ENCODE results near the gene RAX2. TPM values are rescaled to one million over a fixed set of nuclear protein-coding genes. Genes with fewer than 3 reads are reported as not detected.

The RAX2 gene
- total RNA-seq, result not detected
- long read RNA-seq, donor 1, result 0 reads
- long read RNA-seq, donor 2, result 0 reads

- Histone ChIP-seq H3K9me3 (no peaks in the 10 kb centered on the region), H3K4me1 (ENCODE audit: low read depth) (no peaks in the 10 kb centered on the region), H3K36me3 (ENCODE audit: low read depth) (peaks cover 4% of the 10 kb centered on the region), H3K4me3 (no peak within 1 kb of the TSS)
- ATAC-seq, result no peak
- intact Hi-C loops (cut with DNase I, micrococcal nuclease), result no loop called here
- TF ChIP-seq CTCF (IDR thresholded peaks at IDR 0.05), result no peak
- no peak for DNase-seq
Observed at GRCh38 chr19:3771906-3772455, at the start of gene RAX2. Gene RAX2, minus strand, starts transcription at chr19:3772228. Its CDS starts 486 bp downstream, at chr19:3771742.

- H3K4me1 ChIP-seq (ENCODE audit: low read depth), result no peaks in the 10 kb centered on the region
- H3K36me3 ChIP-seq (ENCODE audit: low read depth), result no peaks in the 10 kb centered on the region
- DNase-seq, result no peak
- TF ChIP-seq CTCF (IDR thresholded peaks at IDR 0.05), result no peak
- no peak overlapping the region for H3K4me3 ChIP-seq
- H3K9me3 ChIP-seq, result no peaks in the 10 kb centered on the region
- intact Hi-C loops (cut with DNase I, micrococcal nuclease), result no loop called here
- no peak for ATAC-seq
Observed at GRCh38 chr19:3821156-3821555, 49.1 kb upstream of the RAX2 start.

DNA sequence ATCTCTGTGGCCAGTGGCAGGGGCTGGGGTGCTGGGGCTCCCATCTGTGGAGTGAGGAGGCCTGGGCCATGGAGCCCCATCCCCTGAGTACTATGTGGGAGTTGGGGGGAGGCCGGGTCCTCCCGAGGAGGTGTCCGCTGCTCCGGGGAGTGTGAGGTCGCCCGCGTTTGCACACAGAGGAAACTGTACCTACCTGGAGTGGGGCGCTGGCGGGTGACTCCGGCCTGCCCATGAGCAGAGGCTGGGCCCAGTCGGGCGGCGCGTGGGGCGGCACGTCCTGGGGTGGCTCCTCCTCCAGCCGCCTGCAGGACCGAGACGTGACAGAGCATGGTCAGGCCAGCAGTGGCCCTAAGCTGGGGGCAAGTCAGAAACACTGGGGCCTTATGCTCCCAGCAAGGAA, 48.0 kb upstream of the RAX2 start:
- TF ChIP-seq CTCF (IDR thresholded peaks at IDR 0.05), result no peak
- Histone ChIP-seq H3K4me1 (ENCODE audit: low read depth) (no peaks in the 10 kb centered on the region), H3K36me3 (ENCODE audit: low read depth) (no peaks in the 10 kb centered on the region), H3K9me3 (no peaks in the 10 kb centered on the region), H3K4me3 (no peak overlapping the region)
- intact Hi-C loops (cut with DNase I, micrococcal nuclease), result no loop called here
- no peak for DNase-seq
- ATAC-seq, result no peak

DNA sequence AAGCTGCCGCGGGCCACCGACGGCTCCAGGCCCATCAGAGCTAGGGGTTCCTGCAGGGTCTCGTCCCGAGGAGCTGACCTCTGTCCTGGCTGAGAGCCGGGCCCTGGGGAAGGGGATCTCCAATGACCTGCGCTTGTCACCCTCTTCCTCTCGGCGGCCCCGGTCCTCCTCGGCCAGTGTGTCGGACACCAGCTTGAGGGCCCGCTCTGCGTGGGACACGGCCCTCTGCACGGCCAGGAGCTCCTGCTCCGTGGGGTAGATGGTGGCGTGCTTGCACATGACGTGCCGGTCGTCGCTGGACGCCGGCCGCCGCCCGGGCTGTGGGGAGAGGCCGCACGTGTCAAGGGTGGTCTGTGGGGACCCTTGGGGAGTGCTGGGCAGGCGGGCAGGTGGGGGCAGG, 46.9 kb upstream of the RAX2 start:
- Histone ChIP-seq H3K9me3 (no peaks in the 10 kb centered on the region), H3K4me3 (no peak overlapping the region), H3K4me1 (ENCODE audit: low read depth) (no peaks in the 10 kb centered on the region), H3K36me3 (ENCODE audit: low read depth) (no peaks in the 10 kb centered on the region)
- no peak for TF ChIP-seq CTCF (IDR thresholded peaks at IDR 0.05)
- intact Hi-C loops (cut with DNase I, micrococcal nuclease), result no loop called here
- DNase-seq (no peak), ATAC-seq (no peak)

DNA sequence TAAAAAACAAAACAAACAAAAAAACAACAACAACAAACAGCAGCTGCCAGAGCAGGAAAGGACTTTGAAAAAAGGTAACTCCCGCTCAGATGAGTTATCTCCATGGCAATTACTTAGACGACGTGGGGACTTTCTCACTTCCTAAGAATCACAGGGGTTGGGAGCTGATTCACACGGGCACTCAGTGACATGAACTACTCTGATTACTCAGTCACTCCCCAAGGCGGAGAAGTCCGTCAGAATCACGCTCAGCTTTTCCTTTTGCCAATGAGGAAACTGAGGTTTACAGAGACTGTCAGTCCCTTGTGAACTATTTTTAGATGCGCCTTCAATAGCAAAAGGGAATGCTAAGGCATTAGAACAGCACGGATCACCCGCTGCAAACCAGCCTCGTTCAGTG, 46.4 kb upstream of the RAX2 start:
- intact Hi-C loops (cut with DNase I, micrococcal nuclease), result no loop called here
- ATAC-seq (peak; percentile 39), DNase-seq (no peak)
- Histone ChIP-seq H3K36me3 (ENCODE audit: low read depth) (no peaks in the 10 kb centered on the region), H3K4me1 (ENCODE audit: low read depth) (no peaks in the 10 kb centered on the region), H3K9me3 (no peaks in the 10 kb centered on the region), H3K4me3 (no peak overlapping the region)
- no peak for TF ChIP-seq CTCF (IDR thresholded peaks at IDR 0.05)

GRCh38 chr19:3817761-3818160, 45.7 kb upstream of the RAX2 start:
- DNase-seq (no peak), ATAC-seq (no peak)
- Histone ChIP-seq H3K36me3 (ENCODE audit: low read depth) (no peaks in the 10 kb centered on the region), H3K4me1 (ENCODE audit: low read depth) (no peaks in the 10 kb centered on the region), H3K4me3 (no peak overlapping the region), H3K9me3 (no peaks in the 10 kb centered on the region)
- TF ChIP-seq CTCF (IDR thresholded peaks at IDR 0.05), result no peak
- intact Hi-C loops (cut with DNase I, micrococcal nuclease), result no loop called here

Measured in mucosa of descending colon (tissue), 3 donors.